Fibroblast of lung (primary cell): Measurements from ENCODE around the gene RYR2.

Source experiments
- EZH2 ChIP-seq: IDR thresholded peaks from 2 replicates; pipeline ENCODE4 v1.5.1; 2012; ENCODE audit warnings: low read length, control low read depth, mild to moderate bottlenecking; ENCODE audit errors: missing control alignments
- TF ChIP-seq, protein P1 (sequence below), 2 donors: IDR thresholded peaks in 1 of 2; conservative IDR thresholded peaks in 1 of 2; 1 replicate in 1 of 2; 2 replicates in 1 of 2; pipeline ENCODE4 v1.5.1; 2011 to 2012; ENCODE audit warnings: low read length in 2 of 2, control low read depth in 1 of 2, inconsistent platforms in 1 of 2, low read depth in 1 of 2, mild to moderate bottlenecking in 1 of 2

DNA sequence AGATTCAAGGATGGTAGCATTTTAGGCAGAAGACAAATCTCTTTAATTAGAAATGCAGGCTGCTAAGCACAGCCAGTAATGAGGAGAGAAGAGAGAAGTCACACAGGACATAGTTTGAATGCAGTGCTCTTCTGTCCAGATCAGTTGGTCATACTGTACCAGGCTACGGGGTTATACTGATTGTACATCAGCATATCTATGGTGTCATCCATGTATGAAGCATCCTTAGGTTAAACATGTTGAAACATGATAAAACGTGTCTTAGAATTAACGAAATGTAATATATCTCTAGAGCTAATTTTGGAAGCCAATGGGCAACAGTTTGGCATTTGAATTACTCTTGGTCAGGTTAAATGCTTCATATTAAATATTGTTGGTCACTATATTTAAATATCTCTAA is 199.1 kb downstream of the RYR2 start:
- TF ChIP-seq, protein P1, sequence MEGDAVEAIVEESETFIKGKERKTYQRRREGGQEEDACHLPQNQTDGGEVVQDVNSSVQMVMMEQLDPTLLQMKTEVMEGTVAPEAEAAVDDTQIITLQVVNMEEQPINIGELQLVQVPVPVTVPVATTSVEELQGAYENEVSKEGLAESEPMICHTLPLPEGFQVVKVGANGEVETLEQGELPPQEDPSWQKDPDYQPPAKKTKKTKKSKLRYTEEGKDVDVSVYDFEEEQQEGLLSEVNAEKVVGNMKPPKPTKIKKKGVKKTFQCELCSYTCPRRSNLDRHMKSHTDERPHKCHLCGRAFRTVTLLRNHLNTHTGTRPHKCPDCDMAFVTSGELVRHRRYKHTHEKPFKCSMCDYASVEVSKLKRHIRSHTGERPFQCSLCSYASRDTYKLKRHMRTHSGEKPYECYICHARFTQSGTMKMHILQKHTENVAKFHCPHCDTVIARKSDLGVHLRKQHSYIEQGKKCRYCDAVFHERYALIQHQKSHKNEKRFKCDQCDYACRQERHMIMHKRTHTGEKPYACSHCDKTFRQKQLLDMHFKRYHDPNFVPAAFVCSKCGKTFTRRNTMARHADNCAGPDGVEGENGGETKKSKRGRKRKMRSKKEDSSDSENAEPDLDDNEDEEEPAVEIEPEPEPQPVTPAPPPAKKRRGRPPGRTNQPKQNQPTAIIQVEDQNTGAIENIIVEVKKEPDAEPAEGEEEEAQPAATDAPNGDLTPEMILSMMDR (conservative IDR thresholded peaks at IDR 0.05 in 1 of 2, IDR thresholded peaks at IDR 0.05 in 1 of 2; ENCODE audit: low read depth in 1 of 2, low read length in 2 of 2) = no peak
- no peak for TF ChIP-seq EZH2
